Keratinocyte (primary cell): ENCODE results near the gene REX1BD.

Source experiments
- CTCF ChIP-seq, 3 experiments: IDR thresholded peaks in 1 of 3; conservative IDR thresholded peaks in 1 of 3; optimal IDR thresholded peaks in 1 of 3; 2 replicates in 2 of 3; 3 replicates in 1 of 3; pipeline versions ENCODE3 to v1.5.1; 2011; ENCODE audit warnings: low read length in 3 of 3, mild to moderate bottlenecking in 3 of 3, moderate library complexity in 2 of 3, control low read depth in 1 of 3, inconsistent platforms in 1 of 3; ENCODE audit not compliant: insufficient read depth in 2 of 3; ENCODE audit errors: extremely low read depth in 1 of 3
- EZH2 ChIP-seq: IDR thresholded peaks from one replicate; pipeline ENCODE4 v1.6.1; 2012; ENCODE audit warnings: inconsistent platforms, mild to moderate bottlenecking, low read length, moderate library complexity

- no peak for TF ChIP-seq CTCF (optimal IDR thresholded peaks at IDR 0.05 in 1 of 3, IDR thresholded peaks at IDR 0.05 in 1 of 3, conservative IDR thresholded peaks at IDR 0.05 in 1 of 3; ENCODE audit: extremely low read depth in 1 of 3, insufficient read depth in 2 of 3, low read length in 3 of 3)
- TF ChIP-seq EZH2 = no peak
These were observed 16.2 kb downstream of the REX1BD start for GRCh38 chr19:18604820-18605159.
